Measurements from ENCODE around the gene AMHR2.
A peak's percentile ranks its signal among the peaks of the same experiment; 100 is the strongest.

Gene AMHR2

DNA sequence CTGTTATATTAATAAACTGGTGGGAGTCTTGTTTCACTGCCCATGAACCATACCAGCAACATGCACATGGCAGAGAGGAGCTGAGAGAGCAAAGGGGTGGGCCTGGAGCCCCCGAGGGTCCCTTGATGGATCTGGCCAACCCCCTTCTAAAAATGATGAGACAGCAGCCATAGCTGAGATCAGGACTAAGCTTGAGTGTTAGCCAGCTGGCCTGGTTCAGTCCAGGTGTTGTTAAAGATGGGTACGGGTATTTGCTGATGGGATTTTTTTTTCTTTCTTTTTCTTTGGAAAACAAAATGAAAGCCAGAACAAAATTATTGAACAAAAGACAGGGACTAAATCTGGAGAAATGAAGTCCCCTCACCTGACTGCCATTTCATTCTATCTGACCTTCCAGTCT lies 44.2 kb downstream of the AMHR2 start:
- H3K27me3 ChIP-seq (ENCODE audit: control insufficient read depth, insufficient read depth, low read length), result no peaks in the 10 kb centered on the region
- H3K4me3 ChIP-seq (ENCODE audit: low read depth, low read length), result no peak overlapping the region
- peaks cover 17% of the 10 kb centered on the region for H3K4me1 ChIP-seq (ENCODE audit: control insufficient read depth, insufficient read depth, low read length)
- peaks cover 98% of the 10 kb centered on the region for H3K36me3 ChIP-seq (ENCODE audit: control insufficient read depth, insufficient read depth, low read length)
- no peak overlapping the region for H3K27ac ChIP-seq (ENCODE audit: low read depth, low read length)
- no peak overlapping the region for H3K9ac ChIP-seq (ENCODE audit: low read depth, low read length)
- H3K9me3 ChIP-seq (ENCODE audit: control insufficient read depth, insufficient read depth, low read length), result no peaks in the 10 kb centered on the region

DNA sequence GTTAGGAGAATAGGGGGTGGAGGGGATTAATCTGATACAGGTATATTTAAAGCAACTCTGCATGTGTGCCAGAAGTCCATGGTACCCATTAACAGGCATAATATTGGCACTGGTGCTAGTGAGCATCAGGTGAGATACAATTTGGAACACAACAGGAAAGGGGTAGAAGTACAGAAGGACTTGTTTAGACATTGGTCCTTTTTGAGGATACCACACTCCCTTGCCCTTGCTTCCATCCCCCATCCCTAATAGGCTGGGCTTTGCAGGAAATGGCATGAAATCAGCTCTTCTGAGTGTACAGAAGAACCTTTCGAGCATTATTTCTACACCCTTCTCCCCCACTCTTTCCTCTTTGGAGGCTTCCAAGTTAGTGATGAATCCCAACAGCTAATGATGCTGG lies 44.6 kb downstream of the AMHR2 start:
- no peak overlapping the region for H3K9ac ChIP-seq (ENCODE audit: low read depth, low read length)

DNA sequence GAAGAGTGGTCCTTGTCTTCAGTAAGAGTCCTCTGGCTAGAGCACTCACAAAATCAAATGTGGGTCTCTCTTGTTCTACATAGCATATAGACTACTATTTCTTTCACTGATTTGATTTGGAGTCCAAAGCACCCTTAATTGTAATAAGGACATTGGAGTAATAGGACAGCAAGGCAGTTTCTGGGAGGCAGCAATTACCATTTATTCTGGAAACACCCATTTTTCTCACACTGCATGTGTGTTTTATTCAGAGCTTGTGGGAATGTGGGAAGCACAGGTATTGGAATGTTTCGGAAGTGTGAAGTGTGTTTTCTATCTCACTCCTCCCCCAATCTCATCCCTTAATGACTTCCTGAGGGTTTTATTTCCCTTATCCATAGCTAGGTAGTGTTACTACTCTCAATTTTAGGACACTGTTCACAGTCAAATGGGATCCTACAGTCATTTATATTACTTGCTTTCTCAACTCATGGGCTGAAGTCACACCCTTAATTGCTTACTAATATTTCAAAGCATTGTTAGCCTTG lies 48.5 kb downstream of the AMHR2 start:
- H3K9me3 ChIP-seq (ENCODE audit: control insufficient read depth, insufficient read depth, low read length), result no peaks in the 10 kb centered on the region
- no peak overlapping the region for H3K4me3 ChIP-seq (ENCODE audit: low read depth, low read length)
- peaks cover 98% of the 10 kb centered on the region for H3K36me3 ChIP-seq (ENCODE audit: control insufficient read depth, insufficient read depth, low read length)
- no peak overlapping the region for H3K9ac ChIP-seq (ENCODE audit: low read depth, low read length)
- peaks cover 9% of the 10 kb centered on the region; the same call in 1 of the 2 replicates for H3K4me1 ChIP-seq (ENCODE audit: control insufficient read depth, insufficient read depth, low read length)
- no peaks in the 10 kb centered on the region for H3K27me3 ChIP-seq (ENCODE audit: control insufficient read depth, insufficient read depth, low read length)
- no peak overlapping the region for H3K27ac ChIP-seq (ENCODE audit: low read depth, low read length)

More for the DNA sequence above, 44.6 kb downstream of the AMHR2 start:
- Histone ChIP-seq H3K4me3 (ENCODE audit: low read depth, low read length) (no peak overlapping the region), H3K27me3 (ENCODE audit: control insufficient read depth, insufficient read depth, low read length) (no peaks in the 10 kb centered on the region), H3K36me3 (ENCODE audit: control insufficient read depth, insufficient read depth, low read length) (peaks cover 97% of the 10 kb centered on the region), H3K27ac (ENCODE audit: low read depth, low read length) (no peak overlapping the region), H3K9me3 (ENCODE audit: control insufficient read depth, insufficient read depth, low read length) (no peaks in the 10 kb centered on the region), H3K4me1 (ENCODE audit: control insufficient read depth, insufficient read depth, low read length) (peaks cover 13% of the 10 kb centered on the region)

DNA sequence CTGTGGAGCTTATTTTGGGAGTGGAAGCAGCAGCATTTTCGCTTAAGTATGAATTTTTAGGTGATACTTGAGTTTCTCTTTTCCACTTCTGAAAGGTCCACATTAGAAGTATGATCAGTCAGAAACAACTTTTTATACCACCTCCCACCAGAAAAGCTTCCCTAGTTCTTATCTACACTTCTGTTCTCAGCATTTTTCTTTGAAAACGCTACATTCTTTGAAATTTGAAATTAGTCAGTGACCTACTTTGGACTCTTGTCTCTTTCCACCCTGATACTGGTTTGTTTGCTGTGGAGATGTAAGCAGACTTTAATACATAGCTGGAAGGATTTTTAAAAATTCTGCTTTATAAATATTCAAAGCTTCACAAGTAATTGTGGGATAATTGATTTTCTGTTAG lies 50.4 kb downstream of the AMHR2 start:
- Histone ChIP-seq H3K4me3 (ENCODE audit: low read depth, low read length) (no peak overlapping the region), H3K27me3 (ENCODE audit: control insufficient read depth, insufficient read depth, low read length) (no peaks in the 10 kb centered on the region), H3K9ac (ENCODE audit: low read depth, low read length) (no peak overlapping the region), H3K4me1 (ENCODE audit: control insufficient read depth, insufficient read depth, low read length) (peaks cover 9% of the 10 kb centered on the region; the same call in 1 of the 2 replicates), H3K9me3 (ENCODE audit: control insufficient read depth, insufficient read depth, low read length) (no peaks in the 10 kb centered on the region), H3K27ac (ENCODE audit: low read depth, low read length) (peak overlapping the region; percentile 12), H3K36me3 (ENCODE audit: control insufficient read depth, insufficient read depth, low read length) (peaks cover 97% of the 10 kb centered on the region)

DNA sequence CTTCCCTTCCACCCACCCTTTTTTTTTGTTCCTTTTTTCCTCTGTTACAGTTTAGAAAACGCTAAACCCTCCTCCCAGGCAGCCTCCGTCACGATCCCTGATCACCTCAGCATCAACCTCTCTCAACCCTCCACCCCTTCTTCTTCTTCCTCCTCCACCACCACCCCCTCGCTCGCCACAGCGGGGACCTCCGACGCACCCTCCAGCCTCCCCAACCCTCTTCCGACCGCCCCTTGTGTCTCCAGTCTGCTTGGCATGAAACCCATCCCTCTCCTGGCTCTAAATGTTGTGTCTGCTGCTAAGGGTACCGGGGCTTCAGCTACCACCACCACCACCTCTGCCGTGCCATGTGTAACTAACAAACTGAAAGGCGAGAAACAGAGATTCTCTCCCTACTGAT lies 51.2 kb downstream of the AMHR2 start:
- Histone ChIP-seq H3K9me3 (ENCODE audit: control insufficient read depth, insufficient read depth, low read length) (no peaks in the 10 kb centered on the region), H3K4me1 (ENCODE audit: control insufficient read depth, insufficient read depth, low read length) (peaks cover 11% of the 10 kb centered on the region; the same call in 1 of the 2 replicates), H3K36me3 (ENCODE audit: control insufficient read depth, insufficient read depth, low read length) (peaks cover 97% of the 10 kb centered on the region), H3K4me3 (ENCODE audit: low read depth, low read length) (no peak overlapping the region), H3K27ac (ENCODE audit: low read depth, low read length) (peak overlapping the region; percentile 12), H3K9ac (ENCODE audit: low read depth, low read length) (no peak overlapping the region), H3K27me3 (ENCODE audit: control insufficient read depth, insufficient read depth, low read length) (no peaks in the 10 kb centered on the region)

DNA sequence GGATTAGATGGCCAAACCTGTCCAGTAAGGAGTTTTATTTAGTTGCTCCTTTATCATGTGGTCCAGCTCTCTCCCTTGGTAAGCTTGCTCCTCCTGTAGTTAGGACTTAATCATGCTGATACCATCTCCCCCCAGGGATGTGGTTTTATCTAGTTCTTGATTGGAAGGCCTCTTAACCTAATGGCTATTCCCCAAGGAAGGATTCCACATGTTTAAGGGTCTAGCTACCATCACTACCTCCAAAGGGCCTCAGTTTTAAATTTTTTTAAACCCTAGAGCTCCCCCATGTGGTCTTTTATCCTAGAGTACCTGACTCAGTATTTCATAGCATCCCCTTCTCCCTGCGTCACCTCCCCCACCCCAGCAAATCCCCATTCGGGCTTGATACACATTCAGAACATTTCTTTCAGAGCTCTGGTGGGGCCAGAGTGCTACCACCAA lies 53.1 kb downstream of the AMHR2 start:
- no peak overlapping the region for H3K9ac ChIP-seq (ENCODE audit: low read depth, low read length)
- H3K27me3 ChIP-seq (ENCODE audit: control insufficient read depth, insufficient read depth, low read length), result no peaks in the 10 kb centered on the region
- no peaks in the 10 kb centered on the region for H3K9me3 ChIP-seq (ENCODE audit: control insufficient read depth, insufficient read depth, low read length)
- peaks cover 14% of the 10 kb centered on the region; the same call in 1 of the 2 replicates for H3K4me1 ChIP-seq (ENCODE audit: control insufficient read depth, insufficient read depth, low read length)
- H3K36me3 ChIP-seq (ENCODE audit: control insufficient read depth, insufficient read depth, low read length), result peaks cover 91% of the 10 kb centered on the region
- no peak overlapping the region for H3K4me3 ChIP-seq (ENCODE audit: low read depth, low read length)
- H3K27ac ChIP-seq (ENCODE audit: low read depth, low read length), result peak overlapping the region; percentile 9

DNA sequence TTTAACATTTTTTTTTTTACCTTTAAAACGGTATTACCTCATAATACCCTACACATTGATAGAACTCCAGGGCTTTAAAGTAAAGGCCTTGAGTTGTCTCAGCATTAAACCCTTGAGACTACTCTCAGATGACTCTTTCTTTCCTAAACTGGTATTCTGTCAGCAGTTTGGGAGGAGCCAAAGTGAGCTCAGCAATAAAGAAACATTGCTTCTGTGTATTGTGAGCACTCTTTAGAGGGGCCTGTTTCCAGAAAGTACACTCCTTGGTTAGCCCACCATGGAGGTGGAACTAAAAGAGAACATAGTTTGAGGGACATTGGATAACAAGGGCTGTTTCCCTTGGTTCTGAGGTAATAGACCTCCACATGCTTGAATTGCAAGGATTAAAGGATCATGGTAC lies 55.2 kb downstream of the AMHR2 start:
- Histone ChIP-seq H3K4me1 (ENCODE audit: control insufficient read depth, insufficient read depth, low read length) (peaks cover 11% of the 10 kb centered on the region; the same call in 1 of the 2 replicates), H3K27me3 (ENCODE audit: control insufficient read depth, insufficient read depth, low read length) (no peaks in the 10 kb centered on the region), H3K9me3 (ENCODE audit: control insufficient read depth, insufficient read depth, low read length) (no peaks in the 10 kb centered on the region), H3K9ac (ENCODE audit: low read depth, low read length) (no peak overlapping the region), H3K4me3 (ENCODE audit: low read depth, low read length) (no peak overlapping the region), H3K27ac (ENCODE audit: low read depth, low read length) (peak overlapping the region; percentile 42), H3K36me3 (ENCODE audit: control insufficient read depth, insufficient read depth, low read length) (peaks cover 87% of the 10 kb centered on the region)

DNA sequence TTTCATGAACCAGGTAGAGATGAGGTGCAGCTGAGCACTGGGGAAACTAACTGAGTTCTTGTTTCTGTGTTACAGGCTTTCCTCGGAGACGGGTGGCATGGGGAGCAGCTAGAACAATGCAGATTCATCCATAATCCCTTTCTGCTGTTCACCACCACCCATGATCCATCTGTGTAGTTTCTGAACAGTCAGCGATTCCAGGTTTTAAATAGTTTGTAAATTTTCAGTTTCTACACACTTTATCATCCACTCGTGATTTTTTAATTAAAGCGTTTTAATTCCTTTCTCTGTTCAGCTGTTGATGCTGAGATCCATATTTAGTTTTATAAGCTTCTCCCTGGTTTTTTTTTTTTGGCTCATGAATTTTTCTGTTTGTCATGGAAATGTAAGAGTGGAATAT lies 55.7 kb downstream of the AMHR2 start:
- Histone ChIP-seq H3K9ac (ENCODE audit: low read depth, low read length) (no peak overlapping the region), H3K4me1 (ENCODE audit: control insufficient read depth, insufficient read depth, low read length) (0 out of 2 replicates have a peak, but pooled peaks cover 10% of the 10 kb centered on the region), H3K36me3 (ENCODE audit: control insufficient read depth, insufficient read depth, low read length) (peaks cover 87% of the 10 kb centered on the region), H3K4me3 (ENCODE audit: low read depth, low read length) (no peak overlapping the region), H3K9me3 (ENCODE audit: control insufficient read depth, insufficient read depth, low read length) (no peaks in the 10 kb centered on the region), H3K27ac (ENCODE audit: low read depth, low read length) (peak overlapping the region; percentile 42), H3K27me3 (ENCODE audit: control insufficient read depth, insufficient read depth, low read length) (no peaks in the 10 kb centered on the region)

DNA sequence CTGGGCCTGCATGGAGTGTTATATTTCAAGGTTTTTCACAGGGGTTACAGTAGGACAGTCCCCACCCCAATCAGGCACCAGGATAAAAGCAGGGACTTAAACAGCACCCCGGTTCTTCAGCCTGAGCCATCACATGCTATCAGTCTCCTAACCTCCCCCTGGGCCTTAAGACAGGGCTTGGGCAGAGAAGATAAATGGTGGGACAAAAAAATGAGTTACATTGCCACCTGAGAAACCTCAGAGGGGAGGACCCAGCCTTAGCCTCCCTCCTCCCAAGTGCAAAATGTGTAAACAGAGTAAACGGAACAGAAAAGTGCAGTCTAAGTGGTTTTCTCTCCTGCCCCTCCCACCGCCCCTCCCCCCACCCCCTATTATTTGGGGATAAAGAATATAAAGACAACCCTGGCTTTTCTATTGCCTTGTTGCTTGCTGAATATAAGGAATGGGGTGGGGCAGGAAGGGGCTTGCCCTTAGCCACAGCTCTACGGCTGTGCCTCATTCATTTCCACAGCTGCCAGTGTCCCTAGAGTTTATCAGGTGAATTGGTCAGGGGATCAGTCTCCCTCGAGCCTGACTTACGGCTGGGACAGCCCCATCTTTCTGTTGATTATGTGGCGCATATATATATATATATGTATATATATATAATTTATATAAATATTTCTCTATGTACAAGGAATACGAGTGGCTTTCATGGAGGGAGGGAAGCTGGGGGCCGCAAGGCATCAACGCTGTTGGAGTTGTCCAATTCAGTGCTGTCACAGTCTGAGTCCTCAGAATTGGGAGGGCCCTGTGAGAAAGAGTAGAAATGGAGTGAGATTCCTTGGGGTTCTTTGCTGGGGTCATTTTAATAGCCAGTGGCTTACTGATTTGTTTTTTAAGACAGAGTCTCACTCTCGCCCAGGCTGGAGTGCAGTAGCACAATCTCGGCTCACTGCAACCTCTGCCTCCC lies 57.1 kb downstream of the AMHR2 start:
- no peak overlapping the region for H3K9ac ChIP-seq (ENCODE audit: low read depth, low read length)
- H3K27ac ChIP-seq (ENCODE audit: low read depth, low read length), result peak overlapping the region; percentile 26
- 0 out of 2 replicates have a peak, but pooled peaks cover 10% of the 10 kb centered on the region for H3K4me1 ChIP-seq (ENCODE audit: control insufficient read depth, insufficient read depth, low read length)
- H3K36me3 ChIP-seq (ENCODE audit: control insufficient read depth, insufficient read depth, low read length), result peaks cover 85% of the 10 kb centered on the region
- no peaks in the 10 kb centered on the region for H3K9me3 ChIP-seq (ENCODE audit: control insufficient read depth, insufficient read depth, low read length)
- H3K27me3 ChIP-seq (ENCODE audit: control insufficient read depth, insufficient read depth, low read length), result no peaks in the 10 kb centered on the region
- no peak overlapping the region for H3K4me3 ChIP-seq (ENCODE audit: low read depth, low read length)

Data from HUES48 (cell line).